Ovary (tissue), 9 donors: ENCODE data around the gene PPP4C. TPM values are rescaled to one million over a fixed set of nuclear protein-coding genes. Genes with fewer than 3 reads are reported as not detected.

Source experiments
- DNase-seq, 5 donors: peaks; one replicate each; pipeline ENCODE4 v3.0.0-alpha.2; 2019 to 2020
- H3K27ac ChIP-seq, 2 donors: fragments of 200-600 bp; one replicate each; pipeline versions ENCODE4 v1.5.1 to v1.8.0; 2019 to 2022
- H3K27me3 ChIP-seq: fragments of 200-600 bp; one replicate; pipeline ENCODE4 v1.8.0; 2022
- H3K36me3 ChIP-seq: fragments of 200-600 bp; sonication (generic); one replicate; pipeline ENCODE4 v1.5.1; 2019
- H3K4me1 ChIP-seq: one replicate; pipeline ENCODE4 v1.8.1; 2013; ENCODE audit warnings: mild to moderate bottlenecking, moderate library complexity; ENCODE audit not compliant: insufficient read depth
- H3K4me3 ChIP-seq: fragments of 200-600 bp; sonication (generic); one replicate; pipeline ENCODE4 v1.5.1; 2017
- H3K9me3 ChIP-seq, 2 donors: fragments of 200-600 bp in 1 of 2; sonication (generic) in 1 of 2; one replicate each; pipeline versions ENCODE4 v1.5.1 to v1.8.1; 2013 to 2019; ENCODE audit warnings: mild to moderate bottlenecking in 1 of 2, moderate library complexity in 1 of 2
- CTCF ChIP-seq, 3 donors: fragments of 450-650 bp in 2 of 3; fragments of 200-600 bp in 1 of 3; IDR thresholded peaks; one replicate each; pipeline versions ENCODE4 v1.5.1 to v1.8.0; 2016 to 2022; ENCODE audit warnings: antibody characterized with exemption in 3 of 3, mild to moderate bottlenecking in 1 of 3
- EP300 ChIP-seq: sonication (generic); formaldehyde crosslinking; IDR thresholded peaks from one replicate; pipeline ENCODE4 v1.6.1; 2017; ENCODE audit warnings: antibody characterized with exemption
- POLR2A ChIP-seq: fragments of 450-650 bp; IDR thresholded peaks from one replicate; pipeline ENCODE4 v1.6.1; 2017; ENCODE audit warnings: antibody characterized with exemption, mild to moderate bottlenecking, moderate library complexity
- WGBS, 3 donors: extraction: QIAGEN DNeasy Blood & Tissue Kit in 1 of 3; methylation state at CpG; one replicate each; pipeline versions ENCODE4 v1.1.5 to v1.1.7; 2013 to 2017; 5-methylcytosine and 5-hydroxymethylcytosine counted together
- intact Hi-C, 4 donors: fragments of 100-400 bp; cut with DNase I; formaldehyde crosslinking; loops; one replicate each; pipeline versions ENCODE4 v1.11.0 to v1.15.1; 2022 to 2023
- polyA plus RNA-seq, 2 donors: library from polyadenylated mRNA; stranded (reverse); fragments of 200-250 nt in 1 of 2; fragments of 350-450 nt in 1 of 2; fragmentation: Illumina TruSeq in 1 of 2; extraction: RNeasy Lipid Tissue Mini Kit (QIAGEN cat#74804) in 1 of 2; gene quantifications; one replicate each; pipeline ENCODE4 v1.2.3, GENCODE V29; 2013 to 2014
- total RNA-seq, 7 donors: library from RNA; depleted of rRNA in 2 of 7; stranded (reverse); fragments of >200 nt in 2 of 7; fragmentation: NEBNext Ultra II Directional in 3 of 7; extraction: Animal tissue kit (Norgen Biotek cat#: 25700) in 3 of 7; gene quantifications; one replicate each; pipeline versions ENCODE4 v1.1.0 to v1.2.4, GENCODE V29; 2016 to 2023
- donor health status: DM: no; HTN: no; CAD: no; lungs with moderate emphysema.
- donor health status: DM: no; HTN: no; CAD: no.
- donor health status: Bipolar disorder and iron deficiency.
- donor health status: DM: yes; HTN: yes; CAD: no.
- donor health status: DM: no; HTN: no; CAD: no.
- donor health status: DM: yes; HTN: yes; CAD: no.

Gene PPP4C
- total and polyA plus RNA-seq, 9 donors: 13.7 to 58.8 (median 49.1) TPM

- intact Hi-C loops: no loop called here
- Histone ChIP-seq H3K36me3 (no peaks in the 10 kb centered on the region), H3K27ac (no peak overlapping the region), H3K9me3 (no peaks in the 10 kb centered on the region), H3K4me3 (no peak overlapping the region), H3K27me3 (no peaks in the 10 kb centered on the region), H3K4me1 (no peaks in the 10 kb centered on the region)
- WGBS, 3 donors: 90 to 95% (median 92%) methylated on average over 10 of the region's 10 CpGs
- DNase-seq: no peak
- no peak for TF ChIP-seq POLR2A
Observed at GRCh38 chr16:30117768-30118167, 42.0 kb downstream of the PPP4C start.

GRCh38 chr16:30119428-30119827, 43.6 kb downstream of the PPP4C start:
- no peak overlapping the region for H3K4me3 ChIP-seq
- WGBS, 3 donors: 68 to 74% (median 70%) methylated on average over 2 of the region's 2 CpGs
- DNase-seq: no peak
- H3K9me3 ChIP-seq: no peaks in the 10 kb centered on the region
- intact Hi-C loops: no loop called here
- no peaks in the 10 kb centered on the region for H3K36me3 ChIP-seq
- no peak overlapping the region for H3K27ac ChIP-seq
- no peaks in the 10 kb centered on the region for H3K27me3 ChIP-seq
- TF ChIP-seq EP300 (no peak), CTCF (IDR thresholded peaks at IDR 0.05) (no peak), POLR2A (no peak)
- H3K4me1 ChIP-seq: no peaks in the 10 kb centered on the region

GRCh38 chr16:30120340-30121105, 44.7 kb downstream of the PPP4C start:
- DNase-seq: no peak
- Histone ChIP-seq H3K4me1 (no peaks in the 10 kb centered on the region), H3K9me3 (no peaks in the 10 kb centered on the region), H3K27ac (no peak overlapping the region), H3K4me3 (no peak overlapping the region), H3K36me3 (no peaks in the 10 kb centered on the region), H3K27me3 (no peaks in the 10 kb centered on the region)
- 85 to 88% (median 88%) methylated on average over 3 of the region's 3 CpGs for WGBS, 3 donors
- TF ChIP-seq CTCF (IDR thresholded peaks at IDR 0.05) (no peak), EP300 (no peak)
- intact Hi-C loops: no loop called here

GRCh38 chr16:30121741-30122571, 46.2 kb downstream of the PPP4C start:
- H3K27me3 ChIP-seq: no peaks in the 10 kb centered on the region
- peak overlapping the region; percentile 81 to 83 for H3K27ac ChIP-seq
- H3K36me3 ChIP-seq: no peaks in the 10 kb centered on the region
- no peaks in the 10 kb centered on the region for H3K4me1 ChIP-seq
- 25 to 40% (median 29%) methylated on average over 31 of the region's 31 CpGs for WGBS, 3 donors
- DNase-seq: peak; percentile 51 to 70 (median 55)
- TF ChIP-seq CTCF (IDR thresholded peaks at IDR 0.05) (no peak), POLR2A (no peak), EP300 (no peak)
- intact Hi-C loops: no loop called here
- H3K4me3 ChIP-seq: peak overlapping the region; percentile 96
- H3K9me3 ChIP-seq: no peaks in the 10 kb centered on the region
